ENCODE data around the gene UBE2E2. TPM values are rescaled to one million over a fixed set of nuclear protein-coding genes. Genes with fewer than 3 reads are reported as not detected.

The UBE2E2 gene
- total RNA-seq, 1 experiment from 2014 or later: 38.6 TPM

GRCh38 chr3:23455084-23455483 lies 252.0 kb downstream of the UBE2E2 start:
- no peak overlapping the region for H2AK5ac ChIP-seq (ENCODE audit: insufficient read length, low read length)
- no peak for TF ChIP-seq CTCF (conservative IDR thresholded peaks at IDR 0.05)
- H3K4me3 Mint-ChIP-seq: no peak overlapping the region

More at GRCh38 chr3:23455084-23455483, 252.0 kb downstream of the UBE2E2 start:
- H4K5ac ChIP-seq (ENCODE audit: insufficient read length, low read depth, low read length): no peak overlapping the region
- H2BK12ac ChIP-seq (ENCODE audit: insufficient read length, low read depth, low read length): no peak overlapping the region
- H3K79me2 ChIP-seq (ENCODE audit: insufficient read depth, low read length): no peaks in the 10 kb centered on the region
- H4K20me1 ChIP-seq (ENCODE audit: control insufficient read depth, insufficient read depth, insufficient read length): no peaks in the 10 kb centered on the region
- Mint-ChIP-seq H3K36me3 (ENCODE audit: insufficient read depth in 1 of 3, low read depth in 3 of 3) (peaks cover 1 to 24% (median 11%) of the 10 kb centered on the region in 3 experiments; a peak in 6 of 7 replicates), H3K4me1 (peaks cover 20 to 24% of the 10 kb centered on the region in 2 experiments), H3K27me3 (ENCODE audit: low read depth) (no peaks in the 10 kb centered on the region), H3K9me3 (peaks cover 2 to 8% of the 10 kb centered on the region in 2 experiments; a peak in 4 of 5 replicates), H3K27ac (0 out of 7 replicates have a peak overlapping the region, but pooled peaks of 1 of the 3 experiments have one; percentile 61)
- DNase-seq: no peak
- no peak overlapping the region for H2BK15ac ChIP-seq (ENCODE audit: low read depth, low read length)
- no peak overlapping the region for H2BK120ac ChIP-seq (ENCODE audit: low read depth, low read length, poor library complexity, severe bottlenecking)
- H3K27ac ChIP-seq (ENCODE audit: insufficient read length, low read depth, low read length): no peak overlapping the region
- no peak overlapping the region for H3K56ac ChIP-seq (ENCODE audit: insufficient read length, low read depth, low read length)
- no peak overlapping the region for H3K18ac ChIP-seq (ENCODE audit: insufficient read length, low read depth, low read length)
- H4K91ac ChIP-seq (ENCODE audit: insufficient read length, low read depth, low read length): no peak overlapping the region
- no peaks in the 10 kb centered on the region for H3K23me2 ChIP-seq (ENCODE audit: insufficient read length, low read depth, low read length, poor library complexity, severe bottlenecking)
- no peaks in the 10 kb centered on the region for H3K27me3 ChIP-seq (ENCODE audit: insufficient read depth, low read length)
- peak overlapping the region; percentile 71; the same call in 1 of the 2 replicates for H3K14ac ChIP-seq (ENCODE audit: insufficient read depth, low read length)
- no peaks in the 10 kb centered on the region; the same call in 1 of the 2 replicates for H3K4me1 ChIP-seq (ENCODE audit: insufficient read depth, low read length)
- no peak overlapping the region for H3K9ac ChIP-seq (ENCODE audit: extremely low read depth, insufficient read length, low read length)
- no peak overlapping the region for H3T11ph ChIP-seq (ENCODE audit: low read length)
- H4K8ac ChIP-seq (replicated peaks; ENCODE audit: insufficient read length, low read depth, low read length): no peak overlapping the region
- no peak overlapping the region for H3K4me2 ChIP-seq (ENCODE audit: insufficient read depth, insufficient read length, low read length)
- H3K9me3 ChIP-seq (ENCODE audit: control insufficient read depth, low read depth, low read length): no peaks in the 10 kb centered on the region
- no peak overlapping the region for H3K4ac ChIP-seq (ENCODE audit: low read depth, low read length)
- H2BK5ac ChIP-seq (ENCODE audit: insufficient read length, low read length): no peak overlapping the region
- no peaks in the 10 kb centered on the region for H3K79me1 ChIP-seq (ENCODE audit: insufficient read depth, low read depth, low read length, poor library complexity, severe bottlenecking)
- H3K23ac ChIP-seq (ENCODE audit: insufficient read length, low read depth, low read length): no peak overlapping the region
- H2BK20ac ChIP-seq (ENCODE audit: low read depth, low read length, poor library complexity, severe bottlenecking): no peak overlapping the region
- no CpG with 5 or more reads among the region's 3 CpGs for WGBS (ENCODE audit: extremely low coverage, insufficient read length, low lambda C conversion rate)
- H2AFZ ChIP-seq (ENCODE audit: low read length): no peak overlapping the region

Measured in H9 (cell line).